Type B pancreatic cell (in vitro differentiated cells): ENCODE data around the gene TBL3. TPM values are rescaled to one million over a fixed set of nuclear protein-coding genes. Genes with fewer than 3 reads are reported as not detected.

Experiments
- DNase-seq: peaks from one replicate; pipeline ENCODE4 v3.0.0; 2021; ENCODE audit warnings: mixed read lengths; ENCODE audit not compliant: unreplicated experiment; ENCODE audit errors: extremely low spot score
- H3K27ac Mint-ChIP-seq: 2 replicates; pipeline ENCODE4 v1.8.0; 2021; ENCODE audit warnings: mild to moderate bottlenecking, mixed read lengths
- H3K27me3 Mint-ChIP-seq: 2 replicates; pipeline ENCODE4 v1.8.0; 2021; ENCODE audit warnings: mixed read lengths
- H3K36me3 Mint-ChIP-seq: 2 replicates; pipeline ENCODE4 v1.8.0; 2021; ENCODE audit warnings: mixed read lengths
- H3K4me1 Mint-ChIP-seq: one replicate; pipeline ENCODE4 v1.8.0; 2021; ENCODE audit warnings: mixed read lengths; ENCODE audit not compliant: unreplicated experiment
- H3K4me3 Mint-ChIP-seq: 2 replicates; pipeline ENCODE4 v1.8.0; 2021; ENCODE audit warnings: mild to moderate bottlenecking, mixed read lengths
- H3K9me3 Mint-ChIP-seq: 2 replicates; pipeline ENCODE4 v1.8.0; 2021; ENCODE audit warnings: mixed read lengths
- total RNA-seq: library from RNA; stranded (reverse); gene quantifications from 2 replicates; pipeline ENCODE4 v1.2.1, GENCODE V29; 2021; ENCODE audit warnings: low replicate concordance
- TF ChIP-seq, protein P1 (sequence below): fragments of 200-600 bp; sonication (generic); conservative IDR thresholded peaks from 2 replicates; pipeline ENCODE4 v1.5.0; 2021; ENCODE audit warnings: antibody characterized with exemption, mild to moderate bottlenecking

TBL3 gene
- total RNA-seq, 1 donor from 2014 or later = 37.0 TPM

DNA sequence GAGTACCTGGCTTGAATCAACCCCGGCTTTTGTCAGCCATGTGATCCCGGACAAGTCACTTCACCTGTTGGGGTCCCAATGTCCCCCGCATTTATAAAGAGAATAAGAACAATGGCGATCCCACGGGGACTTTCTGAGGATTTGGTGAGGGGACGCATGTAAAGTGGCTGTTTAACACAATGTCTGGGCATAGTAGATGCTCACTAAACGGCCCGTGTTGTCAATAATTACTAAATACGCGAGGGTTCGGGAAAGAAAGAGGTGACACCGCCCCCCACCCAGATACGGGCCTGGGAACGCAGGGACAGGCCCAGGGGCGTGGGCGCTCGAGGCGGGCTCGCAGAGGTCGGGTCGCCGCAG is 19.7 kb downstream of the TBL3 start:
- no peaks in the 10 kb centered on the region for H3K9me3 Mint-ChIP-seq
- peaks cover 4% of the 10 kb centered on the region for H3K36me3 Mint-ChIP-seq
- H3K4me3 Mint-ChIP-seq = peak overlapping the region; percentile 62
- H3K27me3 Mint-ChIP-seq = peaks cover 32% of the 10 kb centered on the region
- H3K27ac Mint-ChIP-seq = no peak overlapping the region
- no peaks in the 10 kb centered on the region for H3K4me1 Mint-ChIP-seq
- no peak for DNase-seq
- TF ChIP-seq, protein P1, sequence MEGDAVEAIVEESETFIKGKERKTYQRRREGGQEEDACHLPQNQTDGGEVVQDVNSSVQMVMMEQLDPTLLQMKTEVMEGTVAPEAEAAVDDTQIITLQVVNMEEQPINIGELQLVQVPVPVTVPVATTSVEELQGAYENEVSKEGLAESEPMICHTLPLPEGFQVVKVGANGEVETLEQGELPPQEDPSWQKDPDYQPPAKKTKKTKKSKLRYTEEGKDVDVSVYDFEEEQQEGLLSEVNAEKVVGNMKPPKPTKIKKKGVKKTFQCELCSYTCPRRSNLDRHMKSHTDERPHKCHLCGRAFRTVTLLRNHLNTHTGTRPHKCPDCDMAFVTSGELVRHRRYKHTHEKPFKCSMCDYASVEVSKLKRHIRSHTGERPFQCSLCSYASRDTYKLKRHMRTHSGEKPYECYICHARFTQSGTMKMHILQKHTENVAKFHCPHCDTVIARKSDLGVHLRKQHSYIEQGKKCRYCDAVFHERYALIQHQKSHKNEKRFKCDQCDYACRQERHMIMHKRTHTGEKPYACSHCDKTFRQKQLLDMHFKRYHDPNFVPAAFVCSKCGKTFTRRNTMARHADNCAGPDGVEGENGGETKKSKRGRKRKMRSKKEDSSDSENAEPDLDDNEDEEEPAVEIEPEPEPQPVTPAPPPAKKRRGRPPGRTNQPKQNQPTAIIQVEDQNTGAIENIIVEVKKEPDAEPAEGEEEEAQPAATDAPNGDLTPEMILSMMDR = no peak

DNA sequence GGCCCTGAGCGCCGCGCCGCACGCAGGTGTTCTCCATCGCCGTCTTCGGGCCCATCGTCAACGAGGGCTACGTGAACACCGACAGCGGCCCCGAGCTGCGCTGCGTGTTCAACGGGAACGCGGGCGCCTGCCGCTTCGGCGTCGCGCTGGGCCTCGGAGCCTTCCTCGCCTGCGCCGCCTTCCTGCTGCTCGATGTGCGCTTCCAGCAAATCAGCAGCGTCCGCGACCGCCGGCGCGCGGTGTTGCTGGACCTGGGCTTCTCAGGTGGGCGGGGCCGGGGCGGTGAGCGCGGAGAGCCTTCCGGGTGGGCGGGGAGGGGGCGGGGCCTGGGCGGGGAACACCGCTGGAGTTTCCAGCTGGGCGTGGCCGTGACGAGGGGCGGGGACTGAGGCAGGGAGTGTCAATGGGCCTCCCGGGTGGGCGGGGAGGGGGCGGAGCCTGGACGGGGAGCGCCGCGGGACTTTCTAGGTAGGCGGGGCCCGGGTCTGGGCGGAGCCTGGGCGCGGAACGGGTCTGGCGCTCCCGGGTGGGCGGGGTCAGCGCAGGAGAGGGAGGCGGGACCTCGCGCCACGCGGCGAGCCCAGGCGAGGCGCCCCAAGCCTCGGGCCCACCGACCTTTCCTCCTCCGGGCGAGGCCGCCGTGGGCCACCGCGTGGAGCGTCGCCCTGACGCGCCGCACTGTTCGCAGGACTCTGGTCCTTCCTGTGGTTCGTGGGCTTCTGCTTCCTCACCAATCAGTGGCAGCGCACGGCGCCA is 20.3 kb downstream of the TBL3 start:
- peaks cover 32% of the 10 kb centered on the region for H3K27me3 Mint-ChIP-seq
- peaks cover 4% of the 10 kb centered on the region for H3K36me3 Mint-ChIP-seq
- no peak overlapping the region for H3K4me3 Mint-ChIP-seq
- no peaks in the 10 kb centered on the region for H3K4me1 Mint-ChIP-seq
- H3K9me3 Mint-ChIP-seq = no peaks in the 10 kb centered on the region
- no peak for DNase-seq
- TF ChIP-seq, protein P1 = no peak
- H3K27ac Mint-ChIP-seq = no peak overlapping the region

DNA sequence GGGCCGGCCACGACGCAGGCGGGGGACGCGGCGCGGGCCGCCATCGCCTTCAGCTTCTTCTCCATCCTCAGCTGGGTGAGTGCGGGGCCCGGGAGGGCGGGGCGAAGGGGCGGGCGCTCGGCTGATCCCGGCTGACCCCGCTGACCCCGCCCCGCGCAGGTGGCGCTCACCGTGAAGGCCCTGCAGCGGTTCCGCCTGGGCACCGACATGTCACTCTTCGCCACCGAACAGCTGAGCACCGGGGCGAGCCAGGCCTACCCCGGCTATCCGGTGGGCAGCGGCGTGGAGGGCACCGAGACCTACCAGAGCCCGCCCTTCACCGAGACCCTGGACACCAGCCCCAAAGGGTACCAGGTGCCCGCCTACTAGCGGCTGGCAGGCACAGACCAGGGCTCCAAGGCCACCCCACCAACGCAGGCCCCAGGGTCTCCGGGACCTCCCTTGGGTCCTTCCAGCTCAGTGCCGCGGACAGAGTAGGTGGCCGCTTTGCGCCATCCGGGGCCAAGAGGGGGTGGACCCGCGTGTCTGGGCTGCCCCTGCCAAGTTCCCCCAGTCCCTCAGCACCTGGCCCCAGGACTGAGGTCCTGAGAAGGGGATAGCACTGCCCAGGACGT is 21.0 kb downstream of the TBL3 start:
- H3K36me3 Mint-ChIP-seq = peaks cover 7% of the 10 kb centered on the region
- peaks cover 32% of the 10 kb centered on the region for H3K27me3 Mint-ChIP-seq
- H3K9me3 Mint-ChIP-seq = no peaks in the 10 kb centered on the region
- TF ChIP-seq, protein P1 = no peak
- H3K4me1 Mint-ChIP-seq = no peaks in the 10 kb centered on the region
- DNase-seq = no peak
- H3K4me3 Mint-ChIP-seq = no peak overlapping the region
- no peak overlapping the region for H3K27ac Mint-ChIP-seq

DNA sequence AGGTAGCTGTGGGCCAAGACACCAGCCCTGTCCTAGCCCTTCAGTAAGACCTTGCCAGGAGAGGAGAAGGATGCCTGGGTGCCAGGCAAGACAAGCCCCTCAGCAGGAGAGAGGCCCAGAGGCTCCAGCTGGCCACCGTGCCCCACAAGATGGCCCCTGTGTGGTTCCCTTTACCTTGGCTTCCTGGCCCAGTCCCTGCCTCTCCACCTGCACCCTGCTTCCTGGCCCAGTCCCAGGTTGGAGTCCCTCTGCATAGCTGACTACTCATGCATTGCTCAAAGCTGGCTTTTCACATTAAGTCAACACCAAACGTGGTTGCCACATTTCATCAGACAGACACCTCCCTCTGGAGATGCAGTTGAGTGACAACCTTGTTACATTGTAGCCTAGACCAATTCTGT is 21.9 kb downstream of the TBL3 start:
- peak overlapping the region; percentile 81 for H3K27ac Mint-ChIP-seq
- no peak for DNase-seq
- peak overlapping the region; percentile 58 for H3K4me3 Mint-ChIP-seq
- H3K4me1 Mint-ChIP-seq = no peaks in the 10 kb centered on the region
- TF ChIP-seq, protein P1 = no peak
- H3K9me3 Mint-ChIP-seq = no peaks in the 10 kb centered on the region
- H3K27me3 Mint-ChIP-seq = peaks cover 25% of the 10 kb centered on the region
- peaks cover 5% of the 10 kb centered on the region for H3K36me3 Mint-ChIP-seq

DNA sequence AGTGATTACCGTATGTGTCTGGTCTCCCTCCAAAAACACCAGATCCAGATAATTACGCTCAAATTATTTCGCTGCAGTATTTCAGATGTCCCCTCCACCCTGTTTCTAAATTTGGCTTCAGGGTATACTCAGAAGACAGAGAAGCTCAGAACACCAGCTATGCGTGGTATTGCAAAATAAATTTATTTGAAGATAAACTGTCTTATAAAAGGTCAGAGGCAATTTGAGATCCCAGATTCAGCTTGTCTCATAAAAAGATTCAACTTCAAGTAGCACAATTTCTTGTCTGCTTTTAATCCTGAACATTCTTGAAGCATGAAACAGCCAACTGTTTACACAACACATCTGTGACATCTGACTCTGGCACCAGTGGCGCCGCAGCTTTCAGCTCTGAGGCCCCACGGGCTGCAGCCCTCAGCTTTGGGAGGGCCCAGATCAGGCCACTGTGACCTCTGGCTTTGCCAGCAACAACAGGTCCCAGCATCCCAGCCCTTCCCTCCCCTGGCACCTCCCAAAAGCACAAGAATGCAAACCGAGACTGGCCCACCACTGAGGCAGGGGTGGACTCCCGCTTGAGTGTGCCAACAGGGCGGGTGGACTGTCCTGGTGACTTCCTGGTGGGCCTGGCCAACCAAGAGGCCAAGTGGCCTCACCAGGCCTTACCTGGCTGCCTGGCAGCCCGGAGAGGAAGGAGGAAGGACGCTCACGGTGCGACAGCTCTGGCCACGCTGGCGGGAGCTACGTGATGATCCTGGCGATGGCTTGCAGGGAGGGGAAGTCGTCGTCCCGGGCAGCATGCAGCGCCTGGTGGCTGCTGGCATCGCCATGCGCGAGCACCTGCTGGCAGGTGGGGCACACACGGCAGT is 25.9 kb downstream of the TBL3 start:
- no peak for DNase-seq
- peaks cover 7% of the 10 kb centered on the region for H3K27me3 Mint-ChIP-seq
- TF ChIP-seq, protein P1 = no peak
- H3K27ac Mint-ChIP-seq = no peak overlapping the region
- no peaks in the 10 kb centered on the region for H3K9me3 Mint-ChIP-seq
- no peaks in the 10 kb centered on the region for H3K4me1 Mint-ChIP-seq
- H3K4me3 Mint-ChIP-seq = no peak overlapping the region
- H3K36me3 Mint-ChIP-seq = peaks cover 3% of the 10 kb centered on the region
